Tibial nerve (tissue), 4 donors: ENCODE measurements around the gene SCRN1. TPM values are rescaled to one million over a fixed set of nuclear protein-coding genes. Genes with fewer than 3 reads are reported as not detected.
A peak's percentile ranks its signal among the peaks of the same experiment; 100 is the strongest.

Source experiments
- DNase-seq, 2 donors: peaks; one replicate each; pipeline ENCODE4 v3.0.0-alpha.2; 2019; ENCODE audit warnings: low spot score in 2 of 2
- H3K27ac ChIP-seq, 4 donors: fragments of 200-600 bp; sonication (generic) in 3 of 4; one replicate each; pipeline ENCODE4 v1.5.1; 2017 to 2019; ENCODE audit warnings: mild to moderate bottlenecking in 1 of 4
- H3K27me3 ChIP-seq, 2 donors: fragments of 200-600 bp; sonication (generic) in 1 of 2; one replicate each; pipeline versions ENCODE4 v1.5.1 to v1.6.0; 2017 to 2019
- H3K36me3 ChIP-seq, 3 donors: fragments of 200-600 bp; sonication (generic); one replicate each; pipeline ENCODE4 v1.5.1; 2018 to 2019
- H3K4me1 ChIP-seq, 4 donors: fragments of 200-600 bp; sonication (generic) in 3 of 4; one replicate each; pipeline ENCODE4 v1.5.1; 2017 to 2019
- H3K4me3 ChIP-seq, 4 donors: fragments of 200-600 bp; sonication (generic) in 3 of 4; one replicate each; pipeline ENCODE4 v1.5.1; 2017 to 2019; ENCODE audit warnings: mild to moderate bottlenecking in 1 of 4, moderate library complexity in 1 of 4
- H3K9me3 ChIP-seq, 4 donors: fragments of 200-600 bp; sonication (generic) in 3 of 4; one replicate each; pipeline ENCODE4 v1.5.1; 2017 to 2019
- EP300 ChIP-seq, 2 donors: sonication (generic); formaldehyde crosslinking; IDR thresholded peaks; one replicate each; pipeline ENCODE4 v1.6.1; 2017; ENCODE audit warnings: antibody characterized with exemption in 2 of 2, mild to moderate bottlenecking in 1 of 2
- POLR2A ChIP-seq, 2 donors: fragments of 450-650 bp; IDR thresholded peaks; one replicate each; pipeline ENCODE4 v1.6.1; 2017; ENCODE audit warnings: antibody characterized with exemption in 2 of 2, mild to moderate bottlenecking in 2 of 2, moderate library complexity in 2 of 2
- WGBS, 2 donors: methylation state at CpG; one replicate each; pipeline ENCODE4 v1.1.5; 2018; 5-methylcytosine and 5-hydroxymethylcytosine counted together
- total RNA-seq, 4 donors: library from RNA; depleted of rRNA; stranded (reverse); fragments of >200 nt; gene quantifications; one replicate each; pipeline ENCODE4 v1.1.0, GENCODE V29; 2016
- TF ChIP-seq, protein P1 (sequence below), 5 experiments: fragments of 200-600 bp in 3 of 5; fragments of 450-650 bp in 2 of 5; sonication (generic) in 3 of 5; IDR thresholded peaks; one replicate each; pipeline ENCODE4 v1.5.1; 2016 to 2019; ENCODE audit warnings: antibody characterized with exemption in 5 of 5, mild to moderate bottlenecking in 3 of 5, moderate library complexity in 2 of 5

Gene SCRN1
- total RNA-seq, 4 donors from 2014 or later, result 65.1 to 161 (median 119) TPM

DNA sequence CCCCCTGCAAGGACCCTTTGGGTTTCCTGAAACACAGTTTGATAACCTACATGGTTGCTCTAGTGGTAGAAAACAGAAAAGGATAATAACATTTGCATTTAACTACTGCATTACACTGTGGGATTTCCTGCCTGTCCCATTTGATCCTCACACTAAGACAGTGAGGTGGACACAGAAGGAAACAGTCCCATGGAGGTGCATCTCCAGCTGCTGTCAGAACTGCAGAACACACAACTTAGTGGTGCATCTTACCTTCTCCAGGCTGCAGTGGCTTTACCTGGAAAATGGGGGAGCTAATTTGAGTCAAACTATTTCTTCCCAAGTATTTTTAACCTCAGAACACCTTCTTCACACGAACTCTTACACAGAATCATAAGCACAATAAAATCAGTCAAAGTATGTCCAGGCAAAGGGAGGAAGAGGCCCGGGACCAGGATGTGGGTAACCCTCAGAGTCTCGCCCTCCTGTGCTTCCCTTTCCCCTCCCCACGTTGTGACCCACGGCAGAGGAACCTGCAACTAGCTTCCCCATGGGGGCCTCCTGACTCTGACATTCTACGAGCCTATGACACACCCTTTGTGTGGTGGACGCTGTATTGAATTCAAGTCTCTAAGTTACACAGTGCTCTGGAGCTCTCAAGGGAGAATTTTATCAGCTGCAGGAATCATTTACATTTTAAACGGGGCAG is 33.7 kb downstream of the SCRN1 start:
- Histone ChIP-seq H3K4me3 (no peak overlapping the region), H3K27me3 (no peaks in the 10 kb centered on the region), H3K4me1 (peaks cover 0 to 40% (median 6%) of the 10 kb centered on the region in 4 donors), H3K27ac (peak overlapping the region in 3 of 4 donors; percentile 18 to 86 (median 83)), H3K9me3 (no peaks in the 10 kb centered on the region), H3K36me3 (peaks cover 0 to 20% (median 4%) of the 10 kb centered on the region in 3 donors)
- TF ChIP-seq EP300 (IDR thresholded peaks at IDR 0.05) (no peak), POLR2A (IDR thresholded peaks at IDR 0.05) (no peak)
- TF ChIP-seq, protein P1, sequence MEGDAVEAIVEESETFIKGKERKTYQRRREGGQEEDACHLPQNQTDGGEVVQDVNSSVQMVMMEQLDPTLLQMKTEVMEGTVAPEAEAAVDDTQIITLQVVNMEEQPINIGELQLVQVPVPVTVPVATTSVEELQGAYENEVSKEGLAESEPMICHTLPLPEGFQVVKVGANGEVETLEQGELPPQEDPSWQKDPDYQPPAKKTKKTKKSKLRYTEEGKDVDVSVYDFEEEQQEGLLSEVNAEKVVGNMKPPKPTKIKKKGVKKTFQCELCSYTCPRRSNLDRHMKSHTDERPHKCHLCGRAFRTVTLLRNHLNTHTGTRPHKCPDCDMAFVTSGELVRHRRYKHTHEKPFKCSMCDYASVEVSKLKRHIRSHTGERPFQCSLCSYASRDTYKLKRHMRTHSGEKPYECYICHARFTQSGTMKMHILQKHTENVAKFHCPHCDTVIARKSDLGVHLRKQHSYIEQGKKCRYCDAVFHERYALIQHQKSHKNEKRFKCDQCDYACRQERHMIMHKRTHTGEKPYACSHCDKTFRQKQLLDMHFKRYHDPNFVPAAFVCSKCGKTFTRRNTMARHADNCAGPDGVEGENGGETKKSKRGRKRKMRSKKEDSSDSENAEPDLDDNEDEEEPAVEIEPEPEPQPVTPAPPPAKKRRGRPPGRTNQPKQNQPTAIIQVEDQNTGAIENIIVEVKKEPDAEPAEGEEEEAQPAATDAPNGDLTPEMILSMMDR (IDR thresholded peaks at IDR 0.05), result no peak
- DNase-seq, result no peak
- WGBS, 2 donors, result 55 to 56% methylated on average over 8 of the region's 8 CpGs

- no peak for TF ChIP-seq POLR2A (IDR thresholded peaks at IDR 0.05)
- TF ChIP-seq, protein P1 (IDR thresholded peaks at IDR 0.05), result no peak
- no peak for TF ChIP-seq EP300 (IDR thresholded peaks at IDR 0.05)
- no peak overlapping the region for H3K4me3 ChIP-seq
- H3K36me3 ChIP-seq, result peaks cover 0 to 27% (median 4%) of the 10 kb centered on the region in 3 donors
- 89 to 93% methylated on average over 7 of the region's 7 CpGs for WGBS, 2 donors
- peaks cover 0 to 40% (median 6%) of the 10 kb centered on the region in 4 donors for H3K4me1 ChIP-seq
- no peaks in the 10 kb centered on the region for H3K27me3 ChIP-seq
- H3K9me3 ChIP-seq, result no peaks in the 10 kb centered on the region
- peak overlapping the region in 2 of 4 donors; percentile 83 to 86 for H3K27ac ChIP-seq
- no peak for DNase-seq
Measured at GRCh38 chr7:29955075-29955792, 34.4 kb downstream of the SCRN1 start.

DNA sequence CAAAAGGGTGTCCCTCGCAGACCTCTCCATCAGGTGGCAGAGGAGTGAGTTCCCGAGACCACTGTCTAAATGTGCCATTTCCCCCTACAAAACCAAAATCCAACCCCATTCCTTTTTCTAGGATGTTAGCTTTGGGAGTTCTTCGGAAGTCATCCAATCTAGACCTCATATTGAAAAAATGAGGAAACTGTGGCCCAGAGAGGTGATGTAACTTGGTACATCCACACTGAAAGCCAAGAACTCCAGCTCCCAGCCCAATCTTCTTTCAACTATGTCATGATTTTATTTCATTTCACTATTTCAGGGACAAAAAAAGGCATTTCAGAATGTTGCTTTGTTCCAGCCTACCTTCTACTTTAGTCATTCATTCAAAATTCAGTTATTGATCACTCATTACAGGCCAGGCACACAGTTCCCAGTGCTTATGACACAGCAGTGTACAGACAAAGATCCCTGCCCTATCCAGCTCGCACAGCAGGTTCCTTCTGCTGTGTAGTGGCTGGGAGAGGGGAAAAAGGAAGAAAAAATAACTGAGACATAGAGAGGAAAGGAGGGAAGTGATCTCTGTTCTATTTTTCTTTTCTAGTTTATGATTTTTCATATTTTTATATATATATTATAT is 35.8 kb downstream of the SCRN1 start:
- Histone ChIP-seq H3K27ac (peak overlapping the region in 2 of 4 donors; percentile 44 to 51), H3K27me3 (no peaks in the 10 kb centered on the region), H3K4me3 (no peak overlapping the region), H3K4me1 (peaks cover 0 to 40% (median 6%) of the 10 kb centered on the region in 4 donors), H3K36me3 (peaks cover 0 to 37% (median 4%) of the 10 kb centered on the region in 3 donors), H3K9me3 (no peaks in the 10 kb centered on the region)
- peak in 1 of 2 donors; percentile 8 for DNase-seq
- no peak for TF ChIP-seq POLR2A (IDR thresholded peaks at IDR 0.05)
- TF ChIP-seq, protein P1 (IDR thresholded peaks at IDR 0.05), result no peak
- TF ChIP-seq EP300 (IDR thresholded peaks at IDR 0.05), result no peak
- WGBS, 2 donors, result 72 to 73% methylated on average over 4 of the region's 4 CpGs

GRCh38 chr7:29951206-29951605 is 38.4 kb downstream of the SCRN1 start:
- H3K9me3 ChIP-seq, result no peaks in the 10 kb centered on the region
- H3K4me3 ChIP-seq, result no peak overlapping the region
- peaks cover 0 to 58% (median 4%) of the 10 kb centered on the region in 3 donors for H3K36me3 ChIP-seq
- no peak for DNase-seq
- 92 to 93% methylated on average over 8 of the region's 8 CpGs for WGBS, 2 donors
- H3K27me3 ChIP-seq, result no peaks in the 10 kb centered on the region
- no peak for TF ChIP-seq POLR2A (IDR thresholded peaks at IDR 0.05)
- TF ChIP-seq, protein P1 (IDR thresholded peaks at IDR 0.05), result no peak
- no peak for TF ChIP-seq EP300 (IDR thresholded peaks at IDR 0.05)
- peaks cover 0 to 24% (median 3%) of the 10 kb centered on the region in 4 donors for H3K4me1 ChIP-seq
- H3K27ac ChIP-seq, result no peak overlapping the region
